ENCODE measurements around the gene VSIG1.

DNA sequence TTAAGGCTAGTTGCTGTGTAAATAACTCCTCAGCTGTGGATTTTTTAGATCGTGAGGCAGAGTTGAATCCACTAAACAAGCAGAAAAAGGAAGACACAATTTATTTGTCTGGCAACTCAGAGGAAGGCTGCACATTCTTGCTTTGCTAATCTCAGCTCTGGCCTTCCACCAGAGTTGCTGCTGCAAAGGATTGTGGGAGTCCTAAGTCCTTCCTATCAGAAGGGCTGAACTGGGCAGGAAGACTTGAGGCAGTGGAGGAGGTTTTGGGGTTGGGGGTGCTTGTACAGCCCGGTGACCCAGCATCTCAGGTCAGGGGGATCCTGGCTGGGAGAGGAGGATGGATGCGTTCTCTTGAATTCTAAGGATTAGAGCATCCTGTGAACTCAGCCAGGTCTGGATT, 11.0 kb upstream of the VSIG1 start:
- TF ChIP-seq, protein P1, sequence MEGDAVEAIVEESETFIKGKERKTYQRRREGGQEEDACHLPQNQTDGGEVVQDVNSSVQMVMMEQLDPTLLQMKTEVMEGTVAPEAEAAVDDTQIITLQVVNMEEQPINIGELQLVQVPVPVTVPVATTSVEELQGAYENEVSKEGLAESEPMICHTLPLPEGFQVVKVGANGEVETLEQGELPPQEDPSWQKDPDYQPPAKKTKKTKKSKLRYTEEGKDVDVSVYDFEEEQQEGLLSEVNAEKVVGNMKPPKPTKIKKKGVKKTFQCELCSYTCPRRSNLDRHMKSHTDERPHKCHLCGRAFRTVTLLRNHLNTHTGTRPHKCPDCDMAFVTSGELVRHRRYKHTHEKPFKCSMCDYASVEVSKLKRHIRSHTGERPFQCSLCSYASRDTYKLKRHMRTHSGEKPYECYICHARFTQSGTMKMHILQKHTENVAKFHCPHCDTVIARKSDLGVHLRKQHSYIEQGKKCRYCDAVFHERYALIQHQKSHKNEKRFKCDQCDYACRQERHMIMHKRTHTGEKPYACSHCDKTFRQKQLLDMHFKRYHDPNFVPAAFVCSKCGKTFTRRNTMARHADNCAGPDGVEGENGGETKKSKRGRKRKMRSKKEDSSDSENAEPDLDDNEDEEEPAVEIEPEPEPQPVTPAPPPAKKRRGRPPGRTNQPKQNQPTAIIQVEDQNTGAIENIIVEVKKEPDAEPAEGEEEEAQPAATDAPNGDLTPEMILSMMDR (conservative IDR thresholded peaks at IDR 0.05) = no peak
- no peak for TF ChIP-seq EZH2 (IDR thresholded peaks at IDR 0.05; ENCODE audit: low read depth)
